ENCODE data around the gene PRXL2C. TPM values are rescaled to one million over a fixed set of nuclear protein-coding genes. Genes with fewer than 3 reads are reported as not detected.
"Not testable (repeated sequence)": the region's sequence is repeated elsewhere in the genome, so short reads cannot be mapped to it uniquely, and the experiment has no call there.

PRXL2C gene
- total RNA-seq, 2 donors from 2014 or later: 2.4 to 6.0 TPM

DNA sequence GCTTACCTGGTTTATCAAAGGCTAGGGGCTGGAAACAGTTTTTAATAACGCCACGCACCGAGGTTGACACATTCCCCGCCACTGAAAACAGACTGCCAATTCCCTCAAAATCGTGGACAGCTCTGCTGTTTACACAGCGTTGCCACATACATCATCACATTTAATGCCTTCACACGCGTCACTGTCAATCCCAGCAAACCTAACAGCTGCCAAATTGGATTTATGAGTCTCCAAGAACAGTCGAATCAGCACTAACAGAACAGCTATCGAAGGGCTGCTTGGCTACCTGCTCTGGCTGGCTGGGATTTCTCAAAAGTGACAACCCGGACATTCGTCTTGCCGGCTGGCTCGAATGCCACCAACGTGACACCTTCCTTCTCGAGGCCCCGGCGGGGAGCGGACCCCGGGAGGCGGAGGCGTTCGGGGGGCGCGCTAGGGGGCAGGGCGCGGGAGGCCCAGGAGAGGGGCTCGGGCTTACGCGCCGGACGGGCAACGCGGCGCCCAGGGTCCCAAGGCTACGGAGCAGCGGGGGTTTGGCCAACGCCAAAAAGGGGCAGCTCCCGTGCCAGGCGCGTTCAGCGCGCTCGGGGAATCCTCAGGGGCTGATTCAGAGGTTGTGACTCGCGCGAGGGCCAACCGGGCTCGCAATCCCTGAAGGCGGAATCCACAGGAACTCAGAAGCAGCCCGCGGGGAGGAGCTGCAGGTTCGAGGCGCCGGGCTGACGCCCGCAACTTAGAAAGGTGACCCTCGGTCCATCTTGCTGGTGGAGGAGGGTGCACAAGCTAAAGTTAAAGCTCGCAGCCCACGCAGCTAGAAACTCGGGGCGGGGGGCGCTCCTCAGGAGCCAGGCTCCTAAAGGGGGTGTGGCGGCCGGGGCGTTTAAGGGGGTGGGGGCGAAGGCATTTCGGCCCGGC lies 36.7 kb downstream of the PRXL2C start:
- intact Hi-C loops (cut with DNase I, micrococcal nuclease): loop anchor here in 1 of 2 donors (10.0 kb wide), 1 partner anchor 54 kb away; no protein-coding TSS in a partner anchor
- DNase-seq: peak; percentile 39 to 45
- peak; percentile 48 for ATAC-seq

GRCh38 chr9:96617439-96618185 lies 37.5 kb downstream of the PRXL2C start:
- DNase-seq (no peak), ATAC-seq (no peak)
- intact Hi-C loops (cut with DNase I, micrococcal nuclease): loop anchor here in 1 of 2 donors (10.0 kb wide), 1 partner anchor 53 kb away; no protein-coding TSS in a partner anchor

DNA sequence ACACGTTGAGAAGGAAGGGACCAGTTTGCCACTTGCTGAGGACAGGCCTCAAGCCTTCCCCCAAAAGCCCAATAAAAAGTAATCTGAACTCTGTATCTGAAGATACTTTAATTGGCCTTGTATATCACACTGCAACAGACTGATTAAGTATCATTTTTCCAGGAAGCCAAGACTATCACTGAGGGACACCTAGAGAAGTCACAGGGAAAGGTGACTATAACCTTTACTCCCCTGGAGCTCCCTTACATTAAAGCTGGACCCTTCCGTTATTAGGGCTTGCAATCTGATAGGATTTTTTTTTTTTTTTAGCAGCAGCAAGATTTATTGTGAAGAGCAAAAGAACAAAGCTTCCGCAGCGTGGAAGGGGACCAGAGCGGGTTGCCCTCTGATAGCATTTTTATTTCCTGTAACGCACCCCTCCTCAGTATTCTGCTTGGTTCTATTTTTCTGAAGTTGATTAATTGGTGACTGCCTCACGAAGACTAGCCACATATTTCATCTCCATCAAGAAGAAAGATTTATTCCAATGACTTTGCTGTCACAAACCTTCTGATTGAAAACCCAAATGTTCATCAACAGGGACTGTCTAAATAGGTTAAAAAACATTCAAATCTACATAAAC lies 38.2 kb downstream of the PRXL2C start:
- intact Hi-C loops (cut with DNase I, micrococcal nuclease): loop anchor here in 1 of 2 donors (10.0 kb wide), 1 partner anchor 52 kb away; no protein-coding TSS in a partner anchor
- DNase-seq (no peak), ATAC-seq (no peak)

GRCh38 chr9:96615411-96615810 lies 39.7 kb downstream of the PRXL2C start:
- DNase-seq (no peak), ATAC-seq (no peak)
- intact Hi-C loops (cut with DNase I, micrococcal nuclease): loop anchor here in 1 of 2 donors (10.0 kb wide), 1 partner anchor 51 kb away; no protein-coding TSS in a partner anchor

DNA sequence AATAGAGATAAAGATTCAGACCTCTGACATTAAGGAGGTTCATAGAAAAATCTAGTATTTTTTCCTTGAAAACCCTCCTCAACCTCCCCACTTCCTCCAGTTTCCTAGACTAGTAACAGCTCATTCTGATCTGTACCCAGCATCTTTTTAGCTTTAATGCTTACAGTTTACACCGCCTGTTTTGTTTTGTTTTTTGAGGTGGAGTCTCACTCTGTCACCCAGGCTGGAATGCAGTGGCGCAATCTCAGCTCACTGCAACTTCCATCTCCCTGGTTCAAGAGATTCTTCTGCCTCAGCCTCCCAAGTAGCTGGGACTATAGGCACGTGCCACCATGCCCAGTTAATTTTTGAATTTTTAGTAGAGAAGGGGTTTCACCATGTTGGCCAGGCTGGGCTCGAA lies 40.5 kb downstream of the PRXL2C start:
- not testable (repeated sequence) for DNase-seq, ATAC-seq
- intact Hi-C loops (cut with DNase I, micrococcal nuclease): loop anchor here in 1 of 2 donors (10.0 kb wide), 1 partner anchor 50 kb away; no protein-coding TSS in a partner anchor

DNA sequence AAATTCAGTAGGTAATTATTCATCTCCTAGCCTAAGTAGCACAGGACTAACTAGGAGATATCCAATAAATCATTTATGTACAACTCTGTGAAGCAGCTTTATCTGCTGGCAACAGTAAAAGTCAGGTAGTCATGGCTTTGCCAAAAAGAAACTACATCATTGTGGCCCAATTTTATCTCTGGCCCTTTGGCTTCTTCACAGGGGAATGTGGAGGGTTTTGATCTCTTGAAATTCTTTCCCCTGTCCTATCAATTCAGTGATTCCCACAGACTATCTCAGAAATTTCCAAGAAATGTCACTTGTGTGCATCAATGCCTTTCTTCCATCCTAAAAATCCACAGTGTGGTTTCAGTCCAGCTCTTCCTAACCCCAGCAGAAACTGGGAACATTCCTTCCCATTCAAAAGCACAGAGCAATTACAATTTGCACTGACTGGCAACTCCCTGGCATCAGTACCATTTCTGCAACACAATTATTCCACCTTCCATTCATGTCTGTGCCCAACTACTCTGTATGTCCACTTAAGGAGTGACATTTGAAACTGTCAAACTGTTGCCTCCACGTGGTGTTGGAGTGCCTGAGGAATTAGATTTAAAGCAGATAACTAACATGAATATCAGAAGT lies 42.0 kb downstream of the PRXL2C start:
- ATAC-seq: no peak
- intact Hi-C loops (cut with DNase I, micrococcal nuclease): loop anchor here in 1 of 2 donors (10.0 kb wide), 1 partner anchor 48 kb away; no protein-coding TSS in a partner anchor
- DNase-seq: no peak

GRCh38 chr9:96612105-96612965 lies 42.8 kb downstream of the PRXL2C start:
- intact Hi-C loops (cut with DNase I, micrococcal nuclease): loop anchor here in 1 of 2 donors (10.0 kb wide), 1 partner anchor 48 kb away; no protein-coding TSS in a partner anchor
- ATAC-seq: peak; percentile 84
- DNase-seq: peak in 1 of 2 donors; percentile 39

- intact Hi-C loops (cut with DNase I, micrococcal nuclease): loop anchor here in 1 of 2 donors (10.0 kb wide), 1 partner anchor 47 kb away; no protein-coding TSS in a partner anchor
- ATAC-seq (no peak), DNase-seq (no peak)
These were observed 43.8 kb downstream of the PRXL2C start for GRCh38 chr9:96611302-96611701.

DNA sequence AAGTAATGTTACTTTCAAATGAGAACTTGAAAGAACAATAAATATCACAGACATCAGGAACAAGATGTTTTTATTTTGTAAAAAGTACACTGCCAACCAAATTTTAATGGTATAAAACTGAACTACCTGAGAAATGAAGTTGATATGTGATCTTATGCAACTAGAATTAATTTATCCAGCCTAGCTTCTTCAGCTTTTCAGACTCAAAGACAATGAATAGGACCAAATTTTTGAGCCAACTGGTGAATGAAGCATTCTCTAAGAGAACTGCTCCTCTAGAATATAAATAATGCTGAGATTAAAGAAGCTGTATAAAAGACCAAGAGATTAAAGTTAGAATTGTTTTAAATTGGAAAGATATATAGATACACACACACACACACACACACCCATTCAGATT lies 45.4 kb downstream of the PRXL2C start:
- intact Hi-C loops (cut with DNase I, micrococcal nuclease): loop anchor here in 1 of 2 donors (10.0 kb wide), 1 partner anchor 45 kb away; no protein-coding TSS in a partner anchor
- ATAC-seq (no peak), DNase-seq (no peak)

GRCh38 chr9:96607971-96608370 lies 47.1 kb downstream of the PRXL2C start:
- ATAC-seq: no peak
- intact Hi-C loops (cut with DNase I, micrococcal nuclease): no loop called here

GRCh38 chr9:96605328-96605727 lies 49.8 kb downstream of the PRXL2C start:
- DNase-seq: no peak
- intact Hi-C loops (cut with DNase I, micrococcal nuclease): no loop called here
- ATAC-seq: no peak

More at GRCh38 chr9:96607971-96608370, 47.1 kb downstream of the PRXL2C start:
- no peak for DNase-seq

DNA sequence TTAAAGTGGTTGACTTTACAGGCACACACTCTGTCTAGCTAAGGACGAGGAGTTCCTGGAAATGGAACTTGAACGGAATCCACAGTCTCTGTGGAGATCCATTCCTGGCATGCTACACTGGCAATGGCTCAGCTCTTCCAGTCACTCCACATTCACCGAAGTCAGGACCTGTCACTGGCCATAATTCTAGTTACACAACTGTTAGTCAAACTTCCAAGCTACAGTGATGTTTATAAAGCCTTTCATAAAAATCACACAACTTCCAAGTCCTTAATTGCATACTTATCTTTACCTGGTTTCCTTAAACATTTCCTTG lies 51.2 kb downstream of the PRXL2C start:
- DNase-seq: no peak
- no peak for ATAC-seq
- intact Hi-C loops (cut with DNase I, micrococcal nuclease): no loop called here

DNA sequence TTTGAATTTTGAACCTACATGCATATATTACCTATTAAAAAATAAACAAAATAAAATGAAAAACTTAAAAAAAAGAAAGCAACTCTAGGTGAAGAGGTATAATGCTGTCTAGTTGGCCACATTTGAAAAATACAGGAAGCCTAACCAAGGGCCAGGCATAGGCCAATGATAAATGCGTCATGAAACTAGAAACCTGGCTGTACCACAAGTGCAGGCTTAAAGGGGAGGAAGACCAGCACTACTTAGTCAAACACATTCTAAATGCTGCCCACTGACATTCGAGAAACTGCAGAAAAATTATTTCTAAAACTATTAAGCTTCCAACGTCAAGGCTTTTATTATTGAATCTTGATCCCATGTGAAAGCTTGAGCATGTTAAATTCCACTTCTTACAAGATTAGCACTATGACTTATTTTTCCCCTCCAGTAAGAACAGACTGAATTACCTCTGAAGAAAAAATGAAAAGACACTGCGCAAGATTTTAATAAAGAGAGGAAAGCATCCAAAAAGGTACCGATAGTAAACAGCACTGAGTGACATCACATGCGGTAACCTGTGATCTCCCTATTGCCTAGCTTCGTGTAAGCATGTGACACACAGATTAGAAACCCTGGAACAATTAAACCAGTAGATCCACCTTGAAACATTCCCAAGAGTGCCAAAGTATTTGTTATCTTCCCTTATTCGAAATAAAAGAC lies 51.7 kb downstream of the PRXL2C start:
- intact Hi-C loops (cut with DNase I, micrococcal nuclease): no loop called here
- ATAC-seq: no peak
- no peak for DNase-seq

GRCh38 chr9:96599298-96599697 lies 55.8 kb downstream of the PRXL2C start:
- ATAC-seq (no peak), DNase-seq (no peak)
- intact Hi-C loops (cut with DNase I, micrococcal nuclease): no loop called here

GRCh38 chr9:96596601-96597111 lies 58.5 kb downstream of the PRXL2C start:
- no peak for ATAC-seq
- intact Hi-C loops (cut with DNase I, micrococcal nuclease): no loop called here
- DNase-seq: no peak

All from left colon (tissue), 2 donors.